GM18867 (cell line): ENCODE results near the gene CATSPERD.

Source experiments
- ATAC-seq: cut with Tn5 transposase; IDR thresholded peaks from one replicate; pipeline ENCODE4 v1.9.1; 2021; ENCODE audit warnings: mild to moderate bottlenecking, moderate library complexity; ENCODE audit not compliant: unreplicated experiment

Gene CATSPERD, protein sequence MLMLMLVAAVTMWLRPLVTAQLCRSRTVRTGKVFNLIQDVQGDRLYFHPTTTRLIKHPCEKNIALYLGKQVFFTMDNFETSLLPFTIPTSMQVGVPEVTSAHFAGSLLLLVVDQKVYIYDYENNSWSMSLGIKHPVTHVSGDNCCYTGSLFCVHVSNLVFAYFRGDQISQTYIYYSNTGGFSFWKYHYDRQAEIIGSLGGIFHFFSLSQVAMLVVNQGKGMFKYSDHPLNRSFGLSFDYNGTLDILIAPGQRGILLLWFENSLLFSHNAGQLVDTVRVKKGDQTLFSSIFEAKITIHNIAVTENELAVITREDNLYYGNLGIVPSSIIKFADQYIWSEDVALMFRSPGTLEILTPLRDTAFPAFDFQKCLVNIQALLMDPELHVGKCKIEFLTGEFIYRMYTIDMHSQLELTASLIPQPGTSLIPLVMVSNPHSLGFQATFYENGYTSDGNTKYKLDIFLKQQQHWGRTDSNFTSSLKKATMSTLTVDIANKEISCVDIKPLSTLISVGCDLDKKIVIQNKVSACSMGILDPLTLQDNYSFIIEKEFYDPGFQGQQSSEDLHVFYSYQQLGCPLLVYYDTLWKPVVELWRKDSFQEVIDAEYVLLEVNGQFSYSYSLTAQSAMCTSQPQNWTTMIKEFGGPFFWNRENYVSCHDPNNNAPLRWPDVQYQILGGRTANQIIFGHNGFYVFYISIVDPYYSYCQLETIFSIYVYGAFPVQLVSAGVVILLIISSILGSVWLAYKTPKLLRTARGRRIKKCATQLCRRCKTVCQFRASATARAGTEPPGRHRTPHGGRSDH

DNA sequence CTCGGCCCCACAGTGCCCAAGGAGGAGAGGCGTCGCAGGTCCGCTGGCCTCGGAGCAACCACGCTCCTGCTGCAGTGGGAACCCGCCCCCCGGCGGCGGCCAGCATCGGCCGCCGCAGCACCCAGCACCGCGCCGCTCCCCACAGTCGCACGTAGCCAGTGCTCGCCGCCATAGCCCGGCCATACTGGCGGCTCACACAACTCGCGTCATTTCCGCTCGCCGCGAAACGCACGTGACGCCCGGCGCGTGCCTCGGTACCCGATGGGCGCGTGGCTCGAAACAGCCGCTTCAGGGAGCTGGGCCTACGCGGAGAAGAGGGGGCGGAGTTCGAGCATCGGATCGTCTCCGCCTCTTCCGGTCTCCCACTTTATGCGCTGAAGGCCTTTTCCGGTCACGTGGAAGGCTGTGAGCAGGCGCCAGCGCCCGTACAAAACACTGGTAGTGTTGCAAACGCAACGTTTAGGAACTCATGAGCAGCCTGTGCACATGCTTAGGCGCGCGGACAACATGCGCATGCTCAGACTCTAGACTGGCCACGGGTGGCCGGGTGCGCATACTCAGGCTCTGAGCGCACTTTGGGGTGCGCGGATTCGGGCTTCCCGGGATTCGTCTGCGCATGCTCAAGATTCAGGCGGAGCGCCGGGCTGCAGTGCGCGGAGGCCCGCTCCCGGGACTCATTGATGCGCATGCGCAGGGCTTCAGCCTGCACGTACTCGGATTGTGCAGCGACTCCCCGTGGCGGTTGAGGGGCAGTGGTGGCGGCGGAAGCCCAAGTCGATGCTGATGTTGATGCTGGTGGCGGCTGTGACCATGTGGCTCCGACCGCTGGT, at the start of gene CATSPERD, which contains the start of gene LONP1:
Gene CATSPERD (plus strand): TSS at position 677 of the 830 bp plus-strand sequence. CDS start 101 bp downstream, at position 778.
Gene LONP1 (minus strand): TSS at position 186 of the 830 bp plus-strand sequence. CDS start 14 bp downstream, at position 172.
- ATAC-seq = peak; percentile 80

GRCh38 chr19:5671600-5671999, 48.8 kb upstream of the CATSPERD start:
- ATAC-seq = no peak

GRCh38 chr19:5672708-5673459, 47.6 kb upstream of the CATSPERD start:
- no peak for ATAC-seq

DNA sequence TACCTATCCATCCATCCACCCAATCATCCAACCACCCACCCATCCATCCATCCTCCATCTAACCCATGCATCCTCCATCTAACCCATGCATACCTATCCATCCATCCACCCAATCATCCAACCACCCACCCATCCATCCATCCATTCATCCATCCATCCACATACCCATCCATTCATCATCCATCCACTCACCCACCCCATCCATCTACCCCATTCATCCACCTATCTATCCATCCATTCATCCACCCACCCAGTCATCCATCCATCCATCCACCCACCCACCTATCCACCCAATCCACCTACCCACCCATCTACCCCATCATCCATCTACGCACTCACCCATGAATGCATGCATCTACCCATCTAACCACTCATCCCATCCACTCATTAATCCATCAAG, 46.7 kb upstream of the CATSPERD start:
- ATAC-seq = no peak

- no peak for ATAC-seq
These were observed 45.7 kb upstream of the CATSPERD start for GRCh38 chr19:5674714-5675113.

DNA sequence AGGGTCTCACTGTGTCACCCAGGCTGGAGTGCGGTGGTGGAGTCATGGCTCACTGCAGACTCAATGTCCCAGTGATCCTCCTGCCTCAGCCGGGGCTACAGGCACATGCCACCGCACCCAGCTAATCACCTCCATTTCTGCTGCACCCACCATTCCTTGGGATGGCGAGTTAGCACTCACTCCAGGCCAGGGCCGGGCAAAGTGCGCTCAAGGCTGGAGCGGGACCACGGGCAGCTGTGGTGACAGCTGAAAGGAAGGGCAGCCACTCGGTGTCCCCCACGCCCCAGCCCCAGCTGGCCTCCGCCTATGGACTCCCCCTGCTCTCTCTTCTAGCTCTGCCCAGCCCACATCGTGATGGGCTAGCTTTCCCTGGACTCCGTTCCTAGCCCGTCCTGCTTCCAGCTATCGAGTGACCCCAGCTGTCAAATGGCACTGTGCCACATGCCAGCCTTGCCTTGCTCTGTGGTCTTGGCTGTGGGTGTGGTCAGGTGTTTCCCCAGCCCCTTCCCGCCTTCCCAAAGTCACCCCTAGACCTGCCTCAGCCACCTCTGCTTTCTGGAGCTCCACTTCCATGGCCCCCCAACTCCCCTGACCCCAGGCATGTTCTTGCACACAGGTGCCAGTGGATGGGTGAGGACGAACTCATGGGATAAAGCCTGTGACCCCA, 44.2 kb upstream of the CATSPERD start:
- ATAC-seq = no peak

DNA sequence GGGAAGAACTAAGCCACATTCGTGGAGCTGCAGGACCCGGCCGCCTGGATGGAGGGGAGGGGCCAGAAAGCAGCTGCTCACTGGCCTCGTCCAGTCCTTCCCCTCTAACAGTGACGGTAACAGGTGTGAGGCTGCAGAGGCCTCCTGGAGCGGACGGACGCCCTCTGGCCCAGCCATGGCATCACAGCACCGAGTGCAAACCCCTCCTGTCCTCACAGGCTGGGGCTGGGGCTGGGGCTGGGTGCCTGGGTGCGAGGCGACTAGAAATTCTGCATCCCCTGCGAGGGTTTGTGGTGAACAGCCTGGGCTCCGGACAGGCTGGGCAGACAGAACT, 43.7 kb upstream of the CATSPERD start:
- no peak for ATAC-seq

GRCh38 chr19:5677136-5677535, 43.3 kb upstream of the CATSPERD start:
- no peak for ATAC-seq

- ATAC-seq = no peak
These were observed 42.9 kb upstream of the CATSPERD start for GRCh38 chr19:5677580-5677979.

GRCh38 chr19:5678071-5678718, 42.2 kb upstream of the CATSPERD start:
- no peak for ATAC-seq

- no peak for ATAC-seq
These were observed 41.0 kb upstream of the CATSPERD start for GRCh38 chr19:5679289-5680083.

- ATAC-seq = no peak
These were observed 40.4 kb upstream of the CATSPERD start for GRCh38 chr19:5680084-5680436.

DNA sequence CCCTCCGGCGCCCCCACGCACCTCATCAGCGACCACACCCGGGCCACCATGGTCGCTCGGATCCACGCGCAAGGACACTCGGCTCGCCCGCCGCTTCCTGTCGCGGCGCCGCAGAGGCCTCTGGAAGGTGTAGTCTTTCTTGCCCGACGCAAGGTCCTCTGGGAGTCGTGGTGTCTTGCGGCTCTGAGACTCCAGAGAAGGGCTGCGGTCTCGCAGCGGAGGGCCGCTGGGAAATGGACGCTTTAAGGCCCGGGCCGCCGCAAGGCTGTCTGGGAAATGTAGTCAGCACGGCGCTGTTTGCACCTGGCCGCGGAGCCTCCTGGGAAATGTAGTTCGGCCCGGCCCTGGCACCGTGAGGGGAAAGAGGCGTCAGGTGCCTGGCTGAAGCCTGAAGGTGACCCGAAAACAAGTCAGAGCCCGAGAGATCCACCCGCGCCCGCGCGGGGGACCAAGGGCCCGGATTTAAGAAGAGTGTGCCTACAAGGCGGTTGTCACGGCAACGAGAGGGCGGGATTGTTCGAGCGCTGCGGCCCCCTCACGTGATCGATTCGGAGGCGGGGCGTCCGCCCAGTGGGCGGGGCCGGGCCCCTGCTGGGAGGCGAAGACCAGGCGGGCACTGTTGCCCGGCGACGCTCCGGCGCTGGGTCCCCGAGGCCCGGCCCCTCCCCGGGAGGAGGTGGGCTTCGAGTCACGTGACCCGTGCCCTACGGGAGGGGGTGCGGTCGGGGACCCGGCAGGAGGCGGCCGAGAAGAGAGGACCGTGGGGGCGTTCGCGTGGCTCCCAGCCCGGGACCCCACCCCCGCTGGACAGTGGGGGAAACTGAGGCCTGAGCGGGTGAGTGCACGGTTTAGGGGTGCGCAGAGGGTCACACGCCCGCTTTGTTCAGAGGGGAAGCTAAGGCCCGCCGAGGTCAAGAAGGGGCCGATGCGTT, 39.7 kb upstream of the CATSPERD start, which contains the start of the genes HSD11B1L and MICOS13:
Gene HSD11B1L (plus strand): TSS at position 591 of the 932 bp plus-strand sequence. CDS start 3,806 bp downstream, outside the sequence.
Gene MICOS13 (minus strand): TSS at position 80 of the 932 bp plus-strand sequence. CDS start 30 bp downstream, at position 50.
- peak; percentile 80 for ATAC-seq

GRCh38 chr19:5681391-5682106, 38.9 kb upstream of the CATSPERD start:
- no peak for ATAC-seq

- ATAC-seq = no peak
These were observed 38.3 kb upstream of the CATSPERD start for GRCh38 chr19:5682107-5682482.

- ATAC-seq = no peak
These were observed 37.1 kb upstream of the CATSPERD start for GRCh38 chr19:5683177-5683886.
